ENCODE results near the gene PLXNC1. TPM values are rescaled to one million over a fixed set of nuclear protein-coding genes. Genes with fewer than 3 reads are reported as not detected.

PLXNC1 gene
- total and polyA plus RNA-seq, 4 donors = 27.6 to 58.2 (median 42.1) TPM

GRCh38 chr12:94110258-94110657 lies 38.1 kb upstream of the PLXNC1 start:
- H3K4me1 ChIP-seq (ENCODE audit: control insufficient read depth, insufficient read depth, low read length) = no peaks in the 10 kb centered on the region
- H3K4me3 ChIP-seq (ENCODE audit: low read depth, low read length) = no peak overlapping the region
- no peaks in the 10 kb centered on the region for H3K27me3 ChIP-seq (ENCODE audit: control insufficient read depth, insufficient read depth, low read length)
- no peaks in the 10 kb centered on the region for H3K36me3 ChIP-seq (ENCODE audit: control insufficient read depth, insufficient read depth, low read length)
- WGBS (ENCODE audit: insufficient coverage) = 84% methylated on average over 5 of the region's 9 CpGs
- no peaks in the 10 kb centered on the region for H3K9me3 ChIP-seq (ENCODE audit: control insufficient read depth, insufficient read depth, low read length)
- no peak for DNase-seq (ENCODE audit: low read depth in 4 of 6, low spot score in 6 of 6)
- H3K27ac ChIP-seq (ENCODE audit: low read depth, low read length) = no peak overlapping the region

- WGBS (ENCODE audit: insufficient coverage) = no CpG with 5 or more reads among the region's 2 CpGs
Measured at GRCh38 chr12:94111302-94111701, 37.1 kb upstream of the PLXNC1 start.

GRCh38 chr12:94112121-94112520 lies 36.3 kb upstream of the PLXNC1 start:
- no peak for DNase-seq (ENCODE audit: low read depth in 4 of 6, low spot score in 6 of 6)
- no peak overlapping the region for H3K4me3 ChIP-seq (ENCODE audit: low read depth, low read length)
- no peak overlapping the region for H3K27ac ChIP-seq (ENCODE audit: low read depth, low read length)
- no peaks in the 10 kb centered on the region for H3K27me3 ChIP-seq (ENCODE audit: control insufficient read depth, insufficient read depth, low read length)
- H3K9me3 ChIP-seq (ENCODE audit: control insufficient read depth, insufficient read depth, low read length) = no peaks in the 10 kb centered on the region
- H3K4me1 ChIP-seq (ENCODE audit: control insufficient read depth, insufficient read depth, low read length) = no peaks in the 10 kb centered on the region
- H3K36me3 ChIP-seq (ENCODE audit: control insufficient read depth, insufficient read depth, low read length) = no peaks in the 10 kb centered on the region
- WGBS (ENCODE audit: insufficient coverage) = 83% methylated on average over 1 of the region's 2 CpGs

More at GRCh38 chr12:94111302-94111701, 37.1 kb upstream of the PLXNC1 start:
- H3K27ac ChIP-seq (ENCODE audit: low read depth, low read length) = no peak overlapping the region
- H3K36me3 ChIP-seq (ENCODE audit: control insufficient read depth, insufficient read depth, low read length) = no peaks in the 10 kb centered on the region
- H3K27me3 ChIP-seq (ENCODE audit: control insufficient read depth, insufficient read depth, low read length) = no peaks in the 10 kb centered on the region
- H3K4me3 ChIP-seq (ENCODE audit: low read depth, low read length) = no peak overlapping the region
- no peaks in the 10 kb centered on the region for H3K9me3 ChIP-seq (ENCODE audit: control insufficient read depth, insufficient read depth, low read length)
- H3K4me1 ChIP-seq (ENCODE audit: control insufficient read depth, insufficient read depth, low read length) = no peaks in the 10 kb centered on the region
- no peak for DNase-seq (ENCODE audit: low read depth in 4 of 6, low spot score in 6 of 6)

- H3K4me1 ChIP-seq (ENCODE audit: control insufficient read depth, insufficient read depth, low read length) = no peaks in the 10 kb centered on the region
- WGBS (ENCODE audit: insufficient coverage) = 95% methylated on average over 2 of the region's 4 CpGs
Measured at GRCh38 chr12:94114166-94114565, 34.2 kb upstream of the PLXNC1 start.

GRCh38 chr12:94116191-94116590 lies 32.2 kb upstream of the PLXNC1 start:
- DNase-seq (ENCODE audit: low read depth in 4 of 6, low spot score in 6 of 6) = no peak
- no peak overlapping the region for H3K4me3 ChIP-seq (ENCODE audit: low read depth, low read length)
- no peaks in the 10 kb centered on the region for H3K36me3 ChIP-seq (ENCODE audit: control insufficient read depth, insufficient read depth, low read length)
- H3K27ac ChIP-seq (ENCODE audit: low read depth, low read length) = no peak overlapping the region
- H3K4me1 ChIP-seq (ENCODE audit: control insufficient read depth, insufficient read depth, low read length) = no peaks in the 10 kb centered on the region
- no peaks in the 10 kb centered on the region for H3K27me3 ChIP-seq (ENCODE audit: control insufficient read depth, insufficient read depth, low read length)
- WGBS (ENCODE audit: insufficient coverage) = no CpG with 5 or more reads among the region's 2 CpGs
- no peaks in the 10 kb centered on the region for H3K9me3 ChIP-seq (ENCODE audit: control insufficient read depth, insufficient read depth, low read length)

More at GRCh38 chr12:94114166-94114565, 34.2 kb upstream of the PLXNC1 start:
- no peak for DNase-seq (ENCODE audit: low read depth in 4 of 6, low spot score in 6 of 6)
- H3K36me3 ChIP-seq (ENCODE audit: control insufficient read depth, insufficient read depth, low read length) = no peaks in the 10 kb centered on the region
- no peaks in the 10 kb centered on the region for H3K9me3 ChIP-seq (ENCODE audit: control insufficient read depth, insufficient read depth, low read length)
- H3K4me3 ChIP-seq (ENCODE audit: low read depth, low read length) = no peak overlapping the region
- no peak overlapping the region for H3K27ac ChIP-seq (ENCODE audit: low read depth, low read length)
- H3K27me3 ChIP-seq (ENCODE audit: control insufficient read depth, insufficient read depth, low read length) = no peaks in the 10 kb centered on the region

GRCh38 chr12:94121886-94122285 lies 26.5 kb upstream of the PLXNC1 start:
- Histone ChIP-seq H3K27ac (ENCODE audit: low read depth, low read length) (no peak overlapping the region), H3K4me3 (ENCODE audit: low read depth, low read length) (no peak overlapping the region), H3K9me3 (ENCODE audit: control insufficient read depth, insufficient read depth, low read length) (no peaks in the 10 kb centered on the region), H3K4me1 (ENCODE audit: control insufficient read depth, insufficient read depth, low read length) (no peaks in the 10 kb centered on the region), H3K36me3 (ENCODE audit: control insufficient read depth, insufficient read depth, low read length) (no peaks in the 10 kb centered on the region), H3K27me3 (ENCODE audit: control insufficient read depth, insufficient read depth, low read length) (peaks cover 2% of the 10 kb centered on the region)
- WGBS (ENCODE audit: insufficient coverage) = 70% methylated on average over 3 of the region's 3 CpGs
- no peak for DNase-seq (ENCODE audit: low read depth in 4 of 6, low spot score in 6 of 6)

GRCh38 chr12:94122591-94122990 lies 25.8 kb upstream of the PLXNC1 start:
- H3K9me3 ChIP-seq (ENCODE audit: control insufficient read depth, insufficient read depth, low read length) = no peaks in the 10 kb centered on the region
- H3K36me3 ChIP-seq (ENCODE audit: control insufficient read depth, insufficient read depth, low read length) = no peaks in the 10 kb centered on the region
- no peaks in the 10 kb centered on the region for H3K4me1 ChIP-seq (ENCODE audit: control insufficient read depth, insufficient read depth, low read length)
- WGBS (ENCODE audit: insufficient coverage) = no CpG with 5 or more reads among the region's 3 CpGs
- DNase-seq (ENCODE audit: low read depth in 4 of 6, low spot score in 6 of 6) = no peak
- no peak overlapping the region for H3K27ac ChIP-seq (ENCODE audit: low read depth, low read length)
- peaks cover 2% of the 10 kb centered on the region for H3K27me3 ChIP-seq (ENCODE audit: control insufficient read depth, insufficient read depth, low read length)
- no peak overlapping the region for H3K4me3 ChIP-seq (ENCODE audit: low read depth, low read length)

GRCh38 chr12:94123127-94123526 lies 25.2 kb upstream of the PLXNC1 start:
- no peak for DNase-seq (ENCODE audit: low read depth in 4 of 6, low spot score in 6 of 6)
- Histone ChIP-seq H3K27me3 (ENCODE audit: control insufficient read depth, insufficient read depth, low read length) (peaks cover 2% of the 10 kb centered on the region), H3K27ac (ENCODE audit: low read depth, low read length) (no peak overlapping the region), H3K9me3 (ENCODE audit: control insufficient read depth, insufficient read depth, low read length) (no peaks in the 10 kb centered on the region), H3K4me1 (ENCODE audit: control insufficient read depth, insufficient read depth, low read length) (no peaks in the 10 kb centered on the region), H3K4me3 (ENCODE audit: low read depth, low read length) (no peak overlapping the region), H3K36me3 (ENCODE audit: control insufficient read depth, insufficient read depth, low read length) (no peaks in the 10 kb centered on the region)
- WGBS (ENCODE audit: insufficient coverage) = 100% methylated on average over 1 of the region's 2 CpGs

GRCh38 chr12:94126067-94126466 lies 22.3 kb upstream of the PLXNC1 start:
- Histone ChIP-seq H3K36me3 (ENCODE audit: control insufficient read depth, insufficient read depth, low read length) (no peaks in the 10 kb centered on the region), H3K27me3 (ENCODE audit: control insufficient read depth, insufficient read depth, low read length) (peaks cover 2% of the 10 kb centered on the region), H3K9me3 (ENCODE audit: control insufficient read depth, insufficient read depth, low read length) (no peaks in the 10 kb centered on the region), H3K27ac (ENCODE audit: low read depth, low read length) (no peak overlapping the region), H3K4me3 (ENCODE audit: low read depth, low read length) (no peak overlapping the region), H3K4me1 (ENCODE audit: control insufficient read depth, insufficient read depth, low read length) (no peaks in the 10 kb centered on the region)
- WGBS (ENCODE audit: insufficient coverage) = no CpG with 5 or more reads among the region's 1 CpG
- no peak for DNase-seq (ENCODE audit: low read depth in 4 of 6, low spot score in 6 of 6)

- Histone ChIP-seq H3K4me1 (ENCODE audit: control insufficient read depth, insufficient read depth, low read length) (no peaks in the 10 kb centered on the region), H3K9me3 (ENCODE audit: control insufficient read depth, insufficient read depth, low read length) (no peaks in the 10 kb centered on the region), H3K36me3 (ENCODE audit: control insufficient read depth, insufficient read depth, low read length) (no peaks in the 10 kb centered on the region), H3K27me3 (ENCODE audit: control insufficient read depth, insufficient read depth, low read length) (peaks cover 2% of the 10 kb centered on the region), H3K4me3 (ENCODE audit: low read depth, low read length) (no peak overlapping the region), H3K27ac (ENCODE audit: low read depth, low read length) (no peak overlapping the region)
- 96% methylated on average over 5 of the region's 12 CpGs for WGBS (ENCODE audit: insufficient coverage)
- peak in 1 of 6 donors; percentile 14 for DNase-seq (ENCODE audit: low read depth in 4 of 6, low spot score in 6 of 6)
Measured at GRCh38 chr12:94127239-94128131, 20.9 kb upstream of the PLXNC1 start.

Data from spinal cord (tissue), 10 donors.